Lower leg skin (tissue), 3 donors: ENCODE data around the gene SEPTIN2.

ENCODE experiments used
- CTCF ChIP-seq, 3 donors: fragments of 450-650 bp; IDR thresholded peaks; one replicate each; pipeline ENCODE4 v1.5.1; 2016; ENCODE audit warnings: antibody characterized with exemption in 3 of 3, mild to moderate bottlenecking in 3 of 3, moderate library complexity in 2 of 3
- POLR2A ChIP-seq, 2 donors: fragments of 450-650 bp; IDR thresholded peaks; one replicate each; pipeline ENCODE4 v1.6.1; 2016 to 2017; ENCODE audit warnings: antibody characterized with exemption in 2 of 2, mild to moderate bottlenecking in 1 of 2, moderate library complexity in 1 of 2

GRCh38 chr2:241274127-241274526 lies 41.6 kb upstream of the SEPTIN2 start:
- TF ChIP-seq CTCF (IDR thresholded peaks at IDR 0.05) = no peak
- no peak for TF ChIP-seq POLR2A (IDR thresholded peaks at IDR 0.05)
